Loucy (cell line): ENCODE data around the gene FAM47B.

ENCODE experiments used
- H2AFZ ChIP-seq: fragments of 200-600 bp; sonication (generic); 2 replicates; pipeline ENCODE4 v1.6.0; 2016; ENCODE audit warnings: antibody characterized with exemption, mild to moderate bottlenecking, low read length, moderate library complexity
- H3F3A ChIP-seq: fragments of 200-600 bp; 2 replicates; pipeline ENCODE4 v1.6.0; 2016; ENCODE audit warnings: antibody characterized with exemption, low read depth, mild to moderate bottlenecking
- H3K27me3 ChIP-seq: fragments of 200-600 bp; sonication (generic); 2 replicates; pipeline ENCODE4 v1.6.1; 2014; ENCODE audit warnings: low read length, mild to moderate bottlenecking; ENCODE audit not compliant: insufficient read depth, poor library complexity, severe bottlenecking
- H3K36me3 ChIP-seq: fragments of 200-600 bp; sonication (generic); 2 replicates; pipeline ENCODE4 v1.6.1; 2016; ENCODE audit warnings: low read length; ENCODE audit not compliant: insufficient read depth
- H3K4me1 ChIP-seq: fragments of 200-600 bp; sonication (generic); 2 replicates; pipeline ENCODE4 v1.5.1; 2014; ENCODE audit warnings: low read length, mild to moderate bottlenecking; ENCODE audit not compliant: insufficient read depth, poor library complexity, severe bottlenecking
- H3K4me2 ChIP-seq: fragments of 200-600 bp; sonication (generic); 2 replicates; pipeline ENCODE4 v1.6.0; 2014; ENCODE audit warnings: antibody characterized with exemption, low read length, low read depth, mild to moderate bottlenecking; ENCODE audit not compliant: poor library complexity, severe bottlenecking
- H3K4me3 ChIP-seq: fragments of 200-600 bp; sonication (generic); 2 replicates; pipeline ENCODE4 v1.5.1; 2014; ENCODE audit warnings: low read length, mild to moderate bottlenecking, mixed read lengths; ENCODE audit not compliant: poor library complexity, severe bottlenecking
- H3K79me2 ChIP-seq: fragments of 200-600 bp; sonication (generic); 2 replicates; pipeline ENCODE4 v1.6.1; 2014; ENCODE audit warnings: low read length; ENCODE audit not compliant: insufficient read depth
- H3K9ac ChIP-seq: fragments of 200-600 bp; sonication (generic); 2 replicates; pipeline ENCODE4 v1.6.0; 2014; ENCODE audit warnings: mild to moderate bottlenecking, low read depth, low read length, moderate library complexity; ENCODE audit not compliant: poor library complexity, severe bottlenecking
- H3K9me2 ChIP-seq: fragments of 200-600 bp; sonication (generic); replicated peaks from 2 replicates; pipeline ENCODE4 v1.6.1; 2016; ENCODE audit warnings: low read depth, low read length, mixed read lengths
- H3K9me3 ChIP-seq: fragments of 200-600 bp; sonication (generic); 2 replicates; pipeline ENCODE4 v1.6.1; 2014; ENCODE audit warnings: mild to moderate bottlenecking, antibody characterized with exemption, low read length, low read depth; ENCODE audit not compliant: insufficient read depth
- H4K20me1 ChIP-seq: fragments of 200-600 bp; sonication (generic); 2 replicates; pipeline ENCODE4 v1.6.0; 2014; ENCODE audit warnings: antibody characterized with exemption, low read length, mild to moderate bottlenecking; ENCODE audit not compliant: insufficient read depth, poor library complexity, severe bottlenecking
- EZH2phosphoT487 ChIP-seq: fragments of 200-600 bp; IDR thresholded peaks from 2 replicates; pipeline ENCODE4 v1.6.1; 2018; ENCODE audit warnings: antibody characterized with exemption, mild to moderate bottlenecking, moderate library complexity, borderline replicate concordance
- TF ChIP-seq, protein P1 (sequence below): fragments of 200-600 bp; sonication (generic); conservative IDR thresholded peaks from 2 replicates; pipeline ENCODE4 v1.5.1; 2014; ENCODE audit warnings: mild to moderate bottlenecking, antibody characterized with exemption, low read length

The FAM47B gene

DNA sequence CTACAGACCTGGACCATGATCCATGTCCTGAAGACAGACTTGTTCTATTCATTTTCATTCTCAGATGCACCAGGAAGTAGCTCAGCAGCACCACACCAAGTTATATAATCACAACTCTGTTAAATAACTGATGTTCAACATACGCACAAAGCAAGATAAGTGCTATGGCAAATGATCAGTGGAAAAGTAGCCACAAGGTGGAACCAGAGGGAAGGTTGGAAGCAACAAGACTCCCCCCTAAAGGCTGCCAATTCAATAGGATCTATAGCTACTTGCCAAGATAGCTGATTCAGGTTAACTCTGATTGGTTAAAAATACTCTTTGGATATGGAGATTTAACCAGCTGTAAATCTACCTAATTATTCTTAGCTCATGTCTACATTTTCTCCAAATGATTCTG lies 23.7 kb upstream of the FAM47B start:
- Histone ChIP-seq H3K4me2 (no peak overlapping the region), H2AFZ (no peak overlapping the region)

DNA sequence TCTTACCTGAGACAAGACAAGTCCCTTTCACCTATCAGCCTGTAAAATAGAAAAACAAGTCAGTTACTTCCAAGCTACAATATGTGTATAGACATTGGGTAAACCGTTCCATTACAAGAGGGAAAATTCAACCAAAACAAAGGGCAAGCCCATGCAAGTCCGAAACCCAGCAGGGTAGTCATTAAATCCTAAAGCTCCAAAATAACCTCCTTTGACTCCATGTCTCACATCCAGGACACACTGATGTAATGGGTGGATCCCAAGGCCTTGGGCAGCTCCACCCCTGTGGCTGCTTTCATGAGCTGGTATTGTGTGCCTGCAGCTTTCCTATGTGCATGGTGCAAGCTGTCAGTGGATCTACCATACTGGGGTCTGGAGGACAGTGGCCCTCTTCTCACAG lies 14.7 kb upstream of the FAM47B start:
- Histone ChIP-seq H3K4me3 (no peak overlapping the region), H3K27me3 (no peaks in the 10 kb centered on the region), H3K9me3 (no peaks in the 10 kb centered on the region), H2AFZ (no peak overlapping the region), H3K4me1 (no peaks in the 10 kb centered on the region), H3F3A (no peaks in the 10 kb centered on the region), H3K9me2 (no peaks in the 10 kb centered on the region), H4K20me1 (no peaks in the 10 kb centered on the region), H3K9ac (no peak overlapping the region), H3K79me2 (no peaks in the 10 kb centered on the region), H3K4me2 (no peak overlapping the region), H3K36me3 (no peaks in the 10 kb centered on the region)
- TF ChIP-seq EZH2phosphoT487, result no peak
- TF ChIP-seq, protein P1, sequence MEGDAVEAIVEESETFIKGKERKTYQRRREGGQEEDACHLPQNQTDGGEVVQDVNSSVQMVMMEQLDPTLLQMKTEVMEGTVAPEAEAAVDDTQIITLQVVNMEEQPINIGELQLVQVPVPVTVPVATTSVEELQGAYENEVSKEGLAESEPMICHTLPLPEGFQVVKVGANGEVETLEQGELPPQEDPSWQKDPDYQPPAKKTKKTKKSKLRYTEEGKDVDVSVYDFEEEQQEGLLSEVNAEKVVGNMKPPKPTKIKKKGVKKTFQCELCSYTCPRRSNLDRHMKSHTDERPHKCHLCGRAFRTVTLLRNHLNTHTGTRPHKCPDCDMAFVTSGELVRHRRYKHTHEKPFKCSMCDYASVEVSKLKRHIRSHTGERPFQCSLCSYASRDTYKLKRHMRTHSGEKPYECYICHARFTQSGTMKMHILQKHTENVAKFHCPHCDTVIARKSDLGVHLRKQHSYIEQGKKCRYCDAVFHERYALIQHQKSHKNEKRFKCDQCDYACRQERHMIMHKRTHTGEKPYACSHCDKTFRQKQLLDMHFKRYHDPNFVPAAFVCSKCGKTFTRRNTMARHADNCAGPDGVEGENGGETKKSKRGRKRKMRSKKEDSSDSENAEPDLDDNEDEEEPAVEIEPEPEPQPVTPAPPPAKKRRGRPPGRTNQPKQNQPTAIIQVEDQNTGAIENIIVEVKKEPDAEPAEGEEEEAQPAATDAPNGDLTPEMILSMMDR, result no peak

More for the DNA sequence above, 23.7 kb upstream of the FAM47B start:
- Histone ChIP-seq H3K79me2 (no peaks in the 10 kb centered on the region), H3K9ac (no peak overlapping the region), H3F3A (no peaks in the 10 kb centered on the region), H3K9me3 (no peaks in the 10 kb centered on the region), H3K4me3 (no peak overlapping the region), H3K27me3 (no peaks in the 10 kb centered on the region), H3K4me1 (no peaks in the 10 kb centered on the region), H3K36me3 (no peaks in the 10 kb centered on the region), H3K9me2 (no peaks in the 10 kb centered on the region), H4K20me1 (no peaks in the 10 kb centered on the region)
- TF ChIP-seq, protein P1, result no peak
- no peak for TF ChIP-seq EZH2phosphoT487

DNA sequence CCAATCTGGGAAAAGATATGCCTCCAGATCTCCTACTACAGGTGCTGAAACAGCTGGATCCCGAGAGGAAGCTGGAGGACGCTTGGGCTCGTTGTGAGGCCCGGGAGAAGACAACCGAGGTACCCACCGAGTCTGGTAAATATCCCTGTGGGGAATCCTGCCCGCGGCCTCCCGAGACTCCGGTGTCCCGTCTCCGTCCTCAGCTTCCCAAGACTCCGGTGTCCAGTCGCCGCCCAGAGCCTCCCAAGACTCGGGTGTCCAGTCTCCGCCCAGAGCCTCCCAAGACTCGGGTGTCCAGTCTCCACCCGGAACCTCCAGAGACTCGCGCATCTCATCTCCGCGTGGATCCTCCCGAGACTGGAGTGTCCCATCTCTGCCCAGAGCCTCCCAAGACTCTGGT lies 639 bp downstream of the FAM47B start:
- no peak overlapping the region for H3K9ac ChIP-seq
- no peak overlapping the region for H3K4me2 ChIP-seq
- no peak overlapping the region for H2AFZ ChIP-seq
- H3K9me3 ChIP-seq, result no peaks in the 10 kb centered on the region
- no peaks in the 10 kb centered on the region for H3K4me1 ChIP-seq
- no peaks in the 10 kb centered on the region for H3K27me3 ChIP-seq
- H3F3A ChIP-seq, result no peaks in the 10 kb centered on the region
- H4K20me1 ChIP-seq, result no peaks in the 10 kb centered on the region
- no peaks in the 10 kb centered on the region for H3K36me3 ChIP-seq
- no peak overlapping the region for H3K4me3 ChIP-seq
- H3K9me2 ChIP-seq, result no peaks in the 10 kb centered on the region
- TF ChIP-seq EZH2phosphoT487, result no peak
- TF ChIP-seq, protein P1, result no peak
- H3K79me2 ChIP-seq, result no peaks in the 10 kb centered on the region
